IMR-90 (cell line): Measurements from ENCODE around the gene SHISA6. TPM values are rescaled to one million over a fixed set of nuclear protein-coding genes. Genes with fewer than 3 reads are reported as not detected.

Source experiments
- ATAC-seq: fragments of 200-7000 bp; cut with Tn5 transposase; 2 replicates; pipeline ENCODE4 v1.9.1; 2020; ENCODE audit warnings: low read depth, mild to moderate bottlenecking, moderate library complexity
- BruUV-seq: library from RNA; stranded (reverse); fragments of 400-500 nt; replicated peaks from 2 replicates; lab custom pipeline; 2021; lab: Mats Ljungman, UMichigan
- CTCF ChIA-PET: fragments of 300-600 bp; formaldehyde crosslinking; extraction: SDS; loops from one replicate; lab custom pipeline; 2021; ENCODE audit warnings: antibody characterized with exemption; lab: Yijun Ruan, JAX
- POLR2A ChIA-PET: fragments of 300-600 bp; sonication (Branson Sonifier 250); formaldehyde crosslinking; loops from one replicate; lab custom pipeline; 2022; ENCODE audit warnings: antibody characterized with exemption; ENCODE audit not compliant: unreplicated experiment; lab: Charles Lee
- DNase-seq: peaks from one replicate; pipeline ENCODE4 v3.0.0; 2013
- H2AFZ ChIP-seq: replicated peaks from 2 replicates; pipeline ENCODE3; 2013; ENCODE audit warnings: low read length, mild to moderate bottlenecking; ENCODE audit not compliant: poor library complexity
- H2AK5ac ChIP-seq: 2 replicates; pipeline ENCODE4 v1.6.1; 2013; ENCODE audit warnings: low read depth, low read length, inconsistent platforms
- H2AK9ac ChIP-seq: replicated peaks from 2 replicates; pipeline ENCODE3; 2013; ENCODE audit warnings: mild to moderate bottlenecking, low read depth, low read length, moderate library complexity; ENCODE audit not compliant: poor library complexity
- H2BK120ac ChIP-seq: 2 replicates; pipeline ENCODE4 v1.6.1; 2013; ENCODE audit warnings: low read depth, low read length, inconsistent platforms
- H2BK15ac ChIP-seq: 3 replicates; pipeline ENCODE4 v1.6.1; 2013; ENCODE audit warnings: low read depth, low read length, inconsistent platforms
- H2BK20ac ChIP-seq: 2 replicates; pipeline ENCODE4 v1.6.1; 2013; ENCODE audit warnings: low read depth, mild to moderate bottlenecking, inconsistent platforms, low read length, moderate library complexity
- H2BK5ac ChIP-seq: 2 replicates; pipeline ENCODE4 v1.6.1; 2013; ENCODE audit warnings: mild to moderate bottlenecking, low read depth, low read length, inconsistent platforms; ENCODE audit not compliant: poor library complexity, severe bottlenecking
- H3K14ac ChIP-seq: replicated peaks from 2 replicates; pipeline ENCODE4 v1.6.1; 2013; ENCODE audit warnings: low read depth, low read length, inconsistent platforms
- H3K18ac ChIP-seq: 2 replicates; pipeline ENCODE4 v1.6.1; 2013; ENCODE audit warnings: low read depth, low read length, control low read depth
- H3K23ac ChIP-seq: 2 replicates; pipeline ENCODE4 v1.6.1; 2013; ENCODE audit warnings: low read depth, low read length, inconsistent platforms
- H3K27ac ChIP-seq: 2 replicates; pipeline ENCODE4 v1.5.1; 2013; ENCODE audit warnings: mild to moderate bottlenecking, control low read depth, low read length; ENCODE audit not compliant: insufficient read depth
- H3K27me3 ChIP-seq: 2 replicates; pipeline ENCODE4 v1.6.1; 2013; ENCODE audit warnings: low read length; ENCODE audit not compliant: control insufficient read depth, insufficient read depth
- H3K36me3 ChIP-seq: 2 replicates; pipeline ENCODE4 v1.6.1; 2013; ENCODE audit warnings: low read length, mixed read lengths; ENCODE audit not compliant: control insufficient read depth, insufficient read depth
- H3K4ac ChIP-seq: 2 replicates; pipeline ENCODE4 v1.6.1; 2013; ENCODE audit warnings: low read depth, low read length, inconsistent platforms
- H3K4me1 ChIP-seq: 2 replicates; pipeline ENCODE4 v1.6.1; 2013; ENCODE audit warnings: low read length, mixed read lengths; ENCODE audit not compliant: control insufficient read depth, insufficient read depth
- H3K4me2 ChIP-seq: 2 replicates; pipeline ENCODE4 v1.6.1; 2013; ENCODE audit warnings: low read depth, mild to moderate bottlenecking, control low read depth, low read length, moderate library complexity
- H3K4me3 ChIP-seq: 2 replicates; pipeline ENCODE4 v1.5.1; 2013; ENCODE audit warnings: low read depth, mild to moderate bottlenecking, control low read depth, low read length, moderate library complexity; ENCODE audit not compliant: insufficient read depth
- H3K56ac ChIP-seq: 2 replicates; pipeline ENCODE4 v1.6.1; 2013; ENCODE audit warnings: low read length, inconsistent platforms; ENCODE audit not compliant: insufficient read depth; ENCODE audit errors: extremely low read depth
- H3K79me1 ChIP-seq, 2 experiments: 2 replicates each; pipeline ENCODE4 v1.6.1; 2013; ENCODE audit warnings: low read length in 2 of 2, inconsistent platforms in 1 of 2, low read depth in 1 of 2
- H3K9ac ChIP-seq: 2 replicates; pipeline ENCODE4 v1.6.1; 2013; ENCODE audit warnings: low read depth, low read length, control low read depth
- H3K9me1 ChIP-seq: 2 replicates; pipeline ENCODE4 v1.6.1; 2013; ENCODE audit warnings: low read length, inconsistent platforms; ENCODE audit not compliant: insufficient read depth
- H3K9me3 ChIP-seq: 2 replicates; pipeline ENCODE4 v1.6.1; 2013; ENCODE audit warnings: low read length; ENCODE audit not compliant: control insufficient read depth, insufficient read depth
- H4K20me1 ChIP-seq: 2 replicates; pipeline ENCODE4 v1.6.1; 2013; ENCODE audit warnings: low read length, inconsistent platforms; ENCODE audit not compliant: insufficient read depth
- H4K5ac ChIP-seq: 2 replicates; pipeline ENCODE4 v1.6.1; 2013; ENCODE audit warnings: mild to moderate bottlenecking, low read depth, low read length, control low read depth
- H4K8ac ChIP-seq, 2 experiments: 2 replicates each; pipeline ENCODE4 v1.6.1; 2013; ENCODE audit warnings: low read depth in 2 of 2, low read length in 2 of 2, control low read depth in 1 of 2, inconsistent platforms in 1 of 2
- H4K91ac ChIP-seq: 2 replicates; pipeline ENCODE4 v1.6.1; 2013; ENCODE audit warnings: low read depth, low read length, inconsistent platforms; ENCODE audit not compliant: insufficient read depth
- BHLHE40 ChIP-seq: fragments of 150-350 bp; IDR thresholded peaks from 2 replicates; pipeline ENCODE4 v1.6.1; 2016; ENCODE audit warnings: mild to moderate bottlenecking, low read depth, low read length
- CTCF ChIP-seq: conservative IDR thresholded peaks from 2 replicates; pipeline ENCODE4 v1.5.1; 2012; ENCODE audit warnings: mild to moderate bottlenecking, low read depth, low read length, improper control_type of control experiment
- FOS ChIP-seq: fragments of 150-350 bp; IDR thresholded peaks from 2 replicates; pipeline ENCODE4 v1.6.1; 2016; ENCODE audit warnings: low read depth, low read length
- MAFK ChIP-seq: IDR thresholded peaks from 2 replicates; pipeline ENCODE4 v1.6.1; 2012; ENCODE audit warnings: low read depth, low read length, improper control_type of control experiment
- MXI1 ChIP-seq: IDR thresholded peaks from 2 replicates; pipeline ENCODE4 v1.6.1; 2012; ENCODE audit warnings: low read depth, mild to moderate bottlenecking, low read length, moderate library complexity, borderline replicate concordance
- NFE2L2 ChIP-seq: fragments of 150-350 bp; IDR thresholded peaks from 2 replicates; pipeline ENCODE4 v1.6.1; 2016; ENCODE audit warnings: low read depth, mild to moderate bottlenecking, low read length
- RFX5 ChIP-seq: IDR thresholded peaks from 2 replicates; pipeline ENCODE4 v1.8.0; 2012; ENCODE audit warnings: low read depth, mild to moderate bottlenecking, low read length, moderate library complexity
- SMC3 ChIP-seq: fragments of 150-350 bp; IDR thresholded peaks from 2 replicates; pipeline ENCODE4 v1.6.1; 2016; ENCODE audit warnings: low read depth, mild to moderate bottlenecking, antibody characterized with exemption, low read length, moderate library complexity
- USF2 ChIP-seq: fragments of 150-350 bp; IDR thresholded peaks from 2 replicates; pipeline ENCODE4 v1.6.1; 2017; ENCODE audit warnings: mild to moderate bottlenecking, antibody characterized with exemption, low read length, low read depth
- WGBS, 2 experiments: methylation state at CpG; one replicate each; pipeline versions ENCODE4 v1.1.5 to v1.1.7; 2013; ENCODE audit warnings: missing lambda C conversion rate in 2 of 2; ENCODE audit not compliant: insufficient read length in 1 of 2; ENCODE audit errors: extremely low coverage in 2 of 2; 5-methylcytosine and 5-hydroxymethylcytosine counted together
- dilution Hi-C: fragments of 300-500 bp; cut with HindIII; formaldehyde crosslinking; loops from one replicate; pipeline ENCODE4 v1.14.3; 2018; ENCODE audit warnings: low sequenced_read_pairs; ENCODE audit not compliant: unreplicated experiment
- in situ Hi-C: fragments of 300-500 bp; cut with MboI; formaldehyde crosslinking; loops from 3 replicates; pipeline ENCODE4 v1.14.3; 2019; ENCODE audit warnings: low sequenced_read_pairs, inconsistent platforms, mixed read lengths
- intact Hi-C: fragments of 100-400 bp; cut with micrococcal nuclease; formaldehyde crosslinking; loops from 2 replicates; pipeline ENCODE4 v1.10.0; 2022
- polyA plus RNA-seq, 3 experiments: library from polyadenylated mRNA; depleted of rRNA; stranded (reverse); fragments of >200 nt; gene quantifications; 2 replicates each; pipeline ENCODE4 v1.2.3, GENCODE V29; 2012; ENCODE audit warnings: low replicate concordance in 1 of 3
- total RNA-seq: library from RNA; depleted of rRNA; stranded (reverse); fragments of >200 nt; gene quantifications from 2 replicates; pipeline ENCODE4 v1.2.3, GENCODE V29; 2012

Gene SHISA6
- total and polyA plus RNA-seq, 2 of the 4 experiments (the other 2 are of a cell fraction) = not detected

- dilution Hi-C loops = no loop called here
- in situ Hi-C loops = no loop called here
- Histone ChIP-seq H2AFZ (no peak overlapping the region), H3K27me3 (no peaks in the 10 kb centered on the region), H3K9ac (no peak overlapping the region), H3K14ac (no peak overlapping the region), H3K79me1 (no peaks in the 10 kb centered on the region), H4K8ac (no peak overlapping the region), H4K20me1 (no peaks in the 10 kb centered on the region), H4K5ac (no peak overlapping the region), H2BK20ac (no peak overlapping the region), H3K23ac (no peak overlapping the region), H3K9me1 (no peaks in the 10 kb centered on the region), H3K4me2 (no peak overlapping the region), H2BK120ac (no peak overlapping the region), H3K4me3 (no peak overlapping the region), H2AK5ac (no peak overlapping the region), H2BK5ac (no peak overlapping the region), H3K36me3 (no peaks in the 10 kb centered on the region), H3K4me1 (no peaks in the 10 kb centered on the region), H2AK9ac (no peak overlapping the region), H3K9me3 (peaks cover 12% of the 10 kb centered on the region), H3K4ac (no peak overlapping the region), H2BK15ac (no peak overlapping the region), H3K56ac (no peak overlapping the region), H4K91ac (no peak overlapping the region), H3K18ac (no peak overlapping the region), H3K27ac (no peak overlapping the region)
- no peak for DNase-seq
- WGBS, 2 experiments = no CpG with 5 or more reads among the region's 1 CpG
- intact Hi-C loops = no loop called here
- no peak for ATAC-seq
- POLR2A ChIA-PET = no interaction called here
- TF ChIP-seq RFX5 (no peak), MAFK (no peak), FOS (no peak), BHLHE40 (no peak), NFE2L2 (no peak), USF2 (no peak), CTCF (no peak), MXI1 (no peak), SMC3 (no peak)
- CTCF ChIA-PET = no interaction called here
- no TSS peak for BruUV-seq
These were observed 43.8 kb downstream of the SHISA6 start for GRCh38 chr17:11284811-11285210.
